ENCODE data around the gene ANKRD63. TPM values are rescaled to one million over a fixed set of nuclear protein-coding genes. Genes with fewer than 3 reads are reported as not detected.

The ANKRD63 gene
- total and polyA plus RNA-seq, 2 of the 8 experiments (the other 6 are each of a cell fraction or from before 2014, with no cell fraction given): 0.18 to 0.26 TPM

GRCh38 chr15:40320409-40320808, 37.5 kb upstream of the ANKRD63 start (continued):
- TF ChIP-seq ATF2 (IDR thresholded peaks at IDR 0.05; ENCODE audit: low read length) (no peak), MAFK (IDR thresholded peaks at IDR 0.05; ENCODE audit: low read depth, low read length) (no peak), CHD1 (IDR thresholded peaks at IDR 0.05; ENCODE audit: low read depth, low read length) (no peak), JUND (IDR thresholded peaks at IDR 0.05; ENCODE audit: low read length) (no peak), USF2 (IDR thresholded peaks at IDR 0.05; ENCODE audit: low read length) (no peak), CBX8 (IDR thresholded peaks at IDR 0.05; ENCODE audit: borderline replicate concordance, low read depth, low read length) (no peak), SP2 (IDR thresholded peaks at IDR 0.05; ENCODE audit: low read length) (no peak), SIRT6 (IDR thresholded peaks at IDR 0.05; ENCODE audit: low read length) (no peak)

Data from H1 (cell line).